HepG2 (cell line): Measurements from ENCODE around the gene FASLG. TPM values are rescaled to one million over a fixed set of nuclear protein-coding genes. Genes with fewer than 3 reads are reported as not detected.

Source experiments
- ATAC-seq: fragments of 200-7000 bp; cut with Tn5 transposase; 3 replicates; pipeline ENCODE4 v1.9.1; 2020; ENCODE audit warnings: mild to moderate bottlenecking, moderate library complexity
- BruUV-seq: library from RNA; stranded (reverse); fragments of 400-500 nt; replicated peaks from 2 replicates; lab custom pipeline; 2021; lab: Mats Ljungman, UMichigan
- CTCF ChIA-PET: fragments of 300-600 bp; formaldehyde crosslinking; extraction: SDS; loops from one replicate; lab custom pipeline; 2021; ENCODE audit warnings: low total read pairs, inconsistent platforms, low intra/inter-chr PET ratio; lab: Yijun Ruan, JAX
- POLR2A ChIA-PET: fragments of 350-600 bp; sonication (Branson Sonifier 250); formaldehyde crosslinking; loops from one replicate; lab custom pipeline; 2020; ENCODE audit warnings: antibody characterized with exemption, inconsistent platforms; lab: Yijun Ruan, JAX
- DNase-seq: peaks from one replicate; pipeline ENCODE4 v3.0.0-alpha.2; 2015; ENCODE audit warnings: low spot score
- FAIRE-seq: peaks from 3 replicates; lab custom pipeline; 2011; peaks lifted over from hg19 to GRCh38; lab: Jason Lieb, UNC
- H2AFZ ChIP-seq: one replicate; pipeline ENCODE4 v1.6.1; 2011; ENCODE audit warnings: low read length, inconsistent platforms
- H3K27ac ChIP-seq: fragments of 300-600 bp; 3 replicates; pipeline ENCODE4 v1.8.0; 2011; ENCODE audit warnings: mixed run types, mild to moderate bottlenecking, mixed read lengths, low read length, inconsistent platforms; ENCODE audit not compliant: insufficient read depth; ENCODE audit errors: extremely low read length
- H3K27me3 ChIP-seq, 2 experiments: fragments of 200-600 bp in 1 of 2; 2 replicates in 1 of 2; 3 replicates in 1 of 2; pipeline versions ENCODE4 v1.6.0 to v1.8.0; 2011; ENCODE audit warnings: low read length in 2 of 2, mild to moderate bottlenecking in 2 of 2, moderate library complexity in 2 of 2, inconsistent platforms in 1 of 2; ENCODE audit not compliant: insufficient read depth in 2 of 2, control insufficient read depth in 1 of 2
- H3K36me3 ChIP-seq, 2 experiments: fragments of 200-600 bp in 1 of 2; replicated peaks in 1 of 2; 2 replicates in 1 of 2; 3 replicates in 1 of 2; pipeline versions ENCODE4 v1.5.1 to v1.8.0; 2011; ENCODE audit warnings: low read length in 2 of 2, inconsistent platforms in 1 of 2; ENCODE audit not compliant: insufficient read depth in 2 of 2, control insufficient read depth in 1 of 2
- H3K4me1 ChIP-seq: 2 replicates; pipeline ENCODE4 v1.5.1; 2012; ENCODE audit warnings: low read length, inconsistent platforms; ENCODE audit not compliant: insufficient read depth
- H3K4me2 ChIP-seq: 2 replicates; pipeline ENCODE4 v1.6.0; 2011; ENCODE audit warnings: low read depth, low read length, inconsistent platforms
- H3K4me3 ChIP-seq, 3 experiments: fragments of 200-600 bp in 1 of 3; sonication (generic), shearing (Covaris generic) in 1 of 3; replicated peaks in 1 of 3; 2 replicates each; pipeline ENCODE4 v1.5.1; 2011 to 2016; ENCODE audit warnings: low read length in 3 of 3, inconsistent platforms in 2 of 3, low read depth in 2 of 3, mild to moderate bottlenecking in 2 of 3, control low read depth in 1 of 3, mixed read lengths in 1 of 3; ENCODE audit not compliant: insufficient read depth in 1 of 3
- H3K79me2 ChIP-seq: one replicate; pipeline ENCODE4 v1.6.1; 2011; ENCODE audit warnings: low read length, inconsistent platforms; ENCODE audit not compliant: insufficient read depth
- H3K9ac ChIP-seq: 2 replicates; pipeline ENCODE4 v1.6.0; 2011; ENCODE audit warnings: mild to moderate bottlenecking, low read depth, low read length, inconsistent platforms; ENCODE audit not compliant: insufficient read depth
- H3K9me3 ChIP-seq: 2 replicates; pipeline ENCODE4 v1.5.1; 2012; ENCODE audit warnings: mild to moderate bottlenecking, low read length
- H4K20me1 ChIP-seq: 2 replicates; pipeline ENCODE4 v1.6.0; 2011; ENCODE audit warnings: inconsistent platforms, mild to moderate bottlenecking, low read length, moderate library complexity; ENCODE audit not compliant: insufficient read depth
- KLF15 ChIP-seq: sonication (generic); formaldehyde crosslinking; IDR thresholded peaks from 2 replicates; pipeline ENCODE4 v1.8.1; 2023; ENCODE audit warnings: borderline replicate concordance, mild to moderate bottlenecking, inconsistent platforms, missing genetic modification reagents, mixed read lengths
- SRY ChIP-seq: sonication (generic); formaldehyde crosslinking; IDR thresholded peaks from 2 replicates; pipeline ENCODE4 v1.8.0; 2022; ENCODE audit warnings: mild to moderate bottlenecking, missing genetic modification reagents
- ZNF180 ChIP-seq: sonication (generic); formaldehyde crosslinking; IDR thresholded peaks from 2 replicates; pipeline ENCODE4 v1.4.0; 2020; ENCODE audit warnings: low read depth, missing genetic modification reagents, borderline replicate concordance
- ZNF296 ChIP-seq: sonication (generic); formaldehyde crosslinking; conservative IDR thresholded peaks from 2 replicates; pipeline ENCODE4 v1.5.0; 2020; ENCODE audit warnings: mild to moderate bottlenecking, missing genetic modification reagents
- WGBS: methylation state at CpG from one replicate; pipeline ENCODE4 v1.1.6; 2017; ENCODE audit warnings: low lambda C conversion rate; 5-methylcytosine and 5-hydroxymethylcytosine counted together
- in situ Hi-C: cut with HindIII; loops from 2 replicates; pipeline ENCODE4 v1.10.0; 2017; ENCODE audit warnings: low pct_unique_long_range_greater_than_20kb; ENCODE audit not compliant: extremely low pct_ligation_motif_present
- intact Hi-C: fragments of 100-400 bp; cut with micrococcal nuclease; formaldehyde crosslinking; loops from one replicate; pipeline ENCODE4 v1.10.0; 2022; ENCODE audit not compliant: unreplicated experiment
- polyA plus RNA-seq, 8 experiments: library from polyadenylated mRNA; depleted of rRNA in 3 of 8; stranded (reverse) in 7 of 8; unstranded in 1 of 8; fragments of >200 nt; fragmentation: Illumina TruSeq in 4 of 8; extraction: Trizol in 4 of 8; gene quantifications; 2 replicates each; pipeline versions ENCODE4 v1.2.1 to v1.2.3, GENCODE V29; 2011 to 2016; ENCODE audit warnings: low read depth in 4 of 8, missing spikeins in 1 of 8, mixed read lengths in 1 of 8; ENCODE audit not compliant: insufficient read depth in 1 of 8
- total RNA-seq, 5 experiments: library from RNA; depleted of rRNA; stranded (reverse); fragments of >200 nt; fragmentation: Illumina TruSeq; extraction: Trizol; gene quantifications; 2 replicates each; pipeline ENCODE4 v1.2.3, GENCODE V29; 2016; ENCODE audit warnings: low read depth in 1 of 5
- TF ChIP-seq, protein P1 (sequence below): sonication (generic); formaldehyde crosslinking; IDR thresholded peaks from 2 replicates; pipeline ENCODE4 v1.8.0; 2022; ENCODE audit warnings: mild to moderate bottlenecking, missing genetic modification reagents, moderate library complexity
- TF ChIP-seq, protein P2 (sequence below): sonication (generic); formaldehyde crosslinking; IDR thresholded peaks from 2 replicates; pipeline ENCODE4 v1.4.0; 2020; ENCODE audit warnings: missing genetic modification reagents
- TF ChIP-seq, protein P3 (sequence below): IDR thresholded peaks from 2 replicates; pipeline ENCODE4 v1.6.1; 2012; ENCODE audit warnings: low read length, improper control_type of control experiment

The FASLG gene
- total and polyA plus RNA-seq, 2 of the 13 experiments (the other 11 are each of a cell fraction or from before 2014, with no cell fraction given) = 0.08 TPM; not detected in 1

DNA sequence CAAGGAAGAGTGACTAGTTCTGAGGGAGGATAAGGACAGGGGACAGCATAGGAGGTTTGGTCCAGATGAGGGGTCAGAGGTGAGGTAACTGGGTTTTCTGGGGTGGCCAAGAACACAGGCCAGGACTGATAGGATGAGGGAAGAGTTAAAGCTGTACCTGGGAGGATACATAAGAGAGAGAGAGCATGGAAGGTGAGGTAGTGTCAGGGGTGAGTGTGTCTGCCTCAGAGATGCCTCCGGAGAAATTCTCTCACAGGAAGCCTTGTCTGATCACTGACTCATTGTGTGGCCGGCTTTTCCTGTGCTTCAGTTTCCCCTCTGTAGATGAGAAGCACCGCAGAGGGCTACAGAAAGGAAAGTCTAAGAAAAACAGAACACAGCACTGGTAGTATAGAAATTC, 40.2 kb downstream of the FASLG start:
- BruUV-seq = no TSS peak
- DNase-seq (no peak), ATAC-seq (no peak), FAIRE-seq (no peak)
- ChIA-PET CTCF (no interaction called here), POLR2A (no interaction called here)
- Histone ChIP-seq H3K4me1 (no peaks in the 10 kb centered on the region), H3K4me2 (no peak overlapping the region), H3K36me3 (no peaks in the 10 kb centered on the region), H4K20me1 (no peaks in the 10 kb centered on the region), H2AFZ (no peak overlapping the region), H3K9me3 (no peaks in the 10 kb centered on the region), H3K27ac (no peak overlapping the region), H3K9ac (no peak overlapping the region), H3K4me3 (no peak overlapping the region), H3K79me2 (no peaks in the 10 kb centered on the region), H3K27me3 (peaks cover 0 to 3% of the 10 kb centered on the region in 2 experiments; a peak in 2 of 5 replicates)
- in situ Hi-C loops (no loop called here), intact Hi-C loops (no loop called here)
- TF ChIP-seq, protein P1, sequence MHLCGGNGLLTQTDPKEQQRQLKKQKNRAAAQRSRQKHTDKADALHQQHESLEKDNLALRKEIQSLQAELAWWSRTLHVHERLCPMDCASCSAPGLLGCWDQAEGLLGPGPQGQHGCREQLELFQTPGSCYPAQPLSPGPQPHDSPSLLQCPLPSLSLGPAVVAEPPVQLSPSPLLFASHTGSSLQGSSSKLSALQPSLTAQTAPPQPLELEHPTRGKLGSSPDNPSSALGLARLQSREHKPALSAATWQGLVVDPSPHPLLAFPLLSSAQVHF (CRISPR knock-in tag) = no peak
- TF ChIP-seq SRY (CRISPR knock-in tag) (no peak), ZNF296 (no peak)
- TF ChIP-seq, protein P2, sequence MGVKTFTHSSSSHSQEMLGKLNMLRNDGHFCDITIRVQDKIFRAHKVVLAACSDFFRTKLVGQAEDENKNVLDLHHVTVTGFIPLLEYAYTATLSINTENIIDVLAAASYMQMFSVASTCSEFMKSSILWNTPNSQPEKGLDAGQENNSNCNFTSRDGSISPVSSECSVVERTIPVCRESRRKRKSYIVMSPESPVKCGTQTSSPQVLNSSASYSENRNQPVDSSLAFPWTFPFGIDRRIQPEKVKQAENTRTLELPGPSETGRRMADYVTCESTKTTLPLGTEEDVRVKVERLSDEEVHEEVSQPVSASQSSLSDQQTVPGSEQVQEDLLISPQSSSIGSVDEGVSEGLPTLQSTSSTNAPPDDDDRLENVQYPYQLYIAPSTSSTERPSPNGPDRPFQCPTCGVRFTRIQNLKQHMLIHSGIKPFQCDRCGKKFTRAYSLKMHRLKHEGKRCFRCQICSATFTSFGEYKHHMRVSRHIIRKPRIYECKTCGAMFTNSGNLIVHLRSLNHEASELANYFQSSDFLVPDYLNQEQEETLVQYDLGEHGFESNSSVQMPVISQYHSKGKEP (CRISPR knock-in tag) = no peak
- WGBS = 2% methylated on average over 3 of the region's 3 CpGs

DNA sequence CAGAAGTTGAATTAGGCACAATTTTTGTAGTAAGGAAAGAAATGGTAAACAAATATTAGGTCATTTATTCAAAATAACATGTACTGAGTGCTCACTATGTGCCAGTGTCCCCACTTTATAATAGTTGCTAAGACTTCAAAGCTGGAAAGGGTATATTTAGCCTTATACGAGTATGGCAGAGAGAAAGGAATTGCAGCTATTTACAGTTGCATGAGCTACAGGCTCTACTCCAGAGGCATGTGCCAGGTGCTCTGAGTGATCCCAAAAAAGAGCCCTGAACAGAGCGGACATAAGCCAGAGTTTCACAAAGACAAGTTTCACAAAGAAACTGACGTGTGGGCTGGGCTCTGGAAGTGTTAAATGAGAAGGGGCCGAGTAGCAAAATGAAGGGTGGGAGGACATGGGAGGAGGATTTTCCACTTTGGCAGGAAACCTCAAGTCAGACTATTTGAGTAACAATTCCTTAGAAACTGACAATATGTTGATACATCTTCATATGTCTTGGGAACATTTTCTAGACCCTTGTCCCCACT, 40.9 kb downstream of the FASLG start:
- ATAC-seq (no peak), DNase-seq (no peak), FAIRE-seq (no peak)
- Histone ChIP-seq H3K9ac (no peak overlapping the region), H3K79me2 (no peaks in the 10 kb centered on the region), H3K27ac (no peak overlapping the region), H3K27me3 (peaks cover 0 to 3% of the 10 kb centered on the region in 2 experiments; a peak in 2 of 5 replicates), H3K4me2 (no peak overlapping the region), H3K9me3 (no peaks in the 10 kb centered on the region), H3K4me1 (no peaks in the 10 kb centered on the region), H2AFZ (no peak overlapping the region), H4K20me1 (no peaks in the 10 kb centered on the region), H3K36me3 (no peaks in the 10 kb centered on the region), H3K4me3 (no peak overlapping the region)
- ChIA-PET POLR2A (no interaction called here), CTCF (no interaction called here)
- WGBS = 24% methylated on average over 4 of the region's 4 CpGs
- in situ Hi-C loops = no loop called here
- intact Hi-C loops = no loop called here
- BruUV-seq = no TSS peak
- TF ChIP-seq ZNF180 (CRISPR knock-in tag) = no peak
- no peak for TF ChIP-seq KLF15 (CRISPR knock-in tag)
- TF ChIP-seq, protein P3, sequence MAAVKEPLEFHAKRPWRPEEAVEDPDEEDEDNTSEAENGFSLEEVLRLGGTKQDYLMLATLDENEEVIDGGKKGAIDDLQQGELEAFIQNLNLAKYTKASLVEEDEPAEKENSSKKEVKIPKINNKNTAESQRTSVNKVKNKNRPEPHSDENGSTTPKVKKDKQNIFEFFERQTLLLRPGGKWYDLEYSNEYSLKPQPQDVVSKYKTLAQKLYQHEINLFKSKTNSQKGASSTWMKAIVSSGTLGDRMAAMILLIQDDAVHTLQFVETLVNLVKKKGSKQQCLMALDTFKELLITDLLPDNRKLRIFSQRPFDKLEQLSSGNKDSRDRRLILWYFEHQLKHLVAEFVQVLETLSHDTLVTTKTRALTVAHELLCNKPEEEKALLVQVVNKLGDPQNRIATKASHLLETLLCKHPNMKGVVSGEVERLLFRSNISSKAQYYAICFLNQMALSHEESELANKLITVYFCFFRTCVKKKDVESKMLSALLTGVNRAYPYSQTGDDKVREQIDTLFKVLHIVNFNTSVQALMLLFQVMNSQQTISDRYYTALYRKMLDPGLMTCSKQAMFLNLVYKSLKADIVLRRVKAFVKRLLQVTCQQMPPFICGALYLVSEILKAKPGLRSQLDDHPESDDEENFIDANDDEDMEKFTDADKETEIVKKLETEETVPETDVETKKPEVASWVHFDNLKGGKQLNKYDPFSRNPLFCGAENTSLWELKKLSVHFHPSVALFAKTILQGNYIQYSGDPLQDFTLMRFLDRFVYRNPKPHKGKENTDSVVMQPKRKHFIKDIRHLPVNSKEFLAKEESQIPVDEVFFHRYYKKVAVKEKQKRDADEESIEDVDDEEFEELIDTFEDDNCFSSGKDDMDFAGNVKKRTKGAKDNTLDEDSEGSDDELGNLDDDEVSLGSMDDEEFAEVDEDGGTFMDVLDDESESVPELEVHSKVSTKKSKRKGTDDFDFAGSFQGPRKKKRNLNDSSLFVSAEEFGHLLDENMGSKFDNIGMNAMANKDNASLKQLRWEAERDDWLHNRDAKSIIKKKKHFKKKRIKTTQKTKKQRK = no peak
